Activated CD4-positive, alpha-beta T cell treated with anti-CD3 and anti-CD28 coated beads for 48 hours (primary cell): Measurements from ENCODE around the gene NCAPG.
"Not testable (repeated sequence)": the region's sequence is repeated elsewhere in the genome, so short reads cannot be mapped to it uniquely, and the experiment has no call there.

ENCODE experiments used
- DNase-seq: peaks from one replicate; pipeline ENCODE4 v3.0.0-alpha.2; 2020

NCAPG gene

GRCh38 chr4:17805580-17806155 is 5.1 kb upstream of the NCAPG start:
- DNase-seq: no peak

GRCh38 chr4:17807446-17807845 is 3.3 kb upstream of the NCAPG start:
- no peak for DNase-seq

GRCh38 chr4:17809667-17810066 is 1.1 kb upstream of the NCAPG start:
- no peak for DNase-seq

- DNase-seq: peak; percentile 56
Measured at GRCh38 chr4:17811078-17811603, 362 bp downstream of the NCAPG start.

GRCh38 chr4:17812125-17812524 is 1.3 kb downstream of the NCAPG start:
- no peak for DNase-seq

GRCh38 chr4:17812801-17813200 is 2.0 kb downstream of the NCAPG start:
- DNase-seq: no peak

GRCh38 chr4:17814140-17814539 is 3.4 kb downstream of the NCAPG start:
- DNase-seq: no peak

GRCh38 chr4:17816142-17816541 is 5.4 kb downstream of the NCAPG start:
- DNase-seq: no peak

GRCh38 chr4:17817027-17817426 is 6.2 kb downstream of the NCAPG start:
- DNase-seq: no peak

- DNase-seq: no peak
Measured at GRCh38 chr4:17823871-17824669, 13.3 kb downstream of the NCAPG start.

- DNase-seq: no peak
Measured at GRCh38 chr4:17846266-17846665, 35.5 kb downstream of the NCAPG start.

GRCh38 chr4:17850295-17850694 is 39.5 kb downstream of the NCAPG start:
- DNase-seq: not testable (repeated sequence)

GRCh38 chr4:17851959-17852358 is 41.2 kb downstream of the NCAPG start:
- DNase-seq: no peak

- DNase-seq: no peak
Measured at GRCh38 chr4:17854036-17854435, 43.3 kb downstream of the NCAPG start.

- no peak for DNase-seq
Measured at GRCh38 chr4:17859793-17860406, 49.1 kb downstream of the NCAPG start.

GRCh38 chr4:17861906-17862305 is 51.1 kb downstream of the NCAPG start:
- not testable (repeated sequence) for DNase-seq

- no peak for DNase-seq
Measured at GRCh38 chr4:17865866-17866363, 55.1 kb downstream of the NCAPG start.

- no peak for DNase-seq
Measured at GRCh38 chr4:17866810-17867209, 56.0 kb downstream of the NCAPG start.

- DNase-seq: no peak
Measured at GRCh38 chr4:17867276-17867675, 56.5 kb downstream of the NCAPG start.

- DNase-seq: no peak
Measured at GRCh38 chr4:17869327-17869726, 58.5 kb downstream of the NCAPG start.

- no peak for DNase-seq
Measured at GRCh38 chr4:17875402-17876070, 64.8 kb downstream of the NCAPG start.

- no peak for DNase-seq
Measured at GRCh38 chr4:17876943-17877342, 66.2 kb downstream of the NCAPG start.

GRCh38 chr4:17877661-17878060 is 66.9 kb downstream of the NCAPG start:
- no peak for DNase-seq
